Measurements from ENCODE around the gene KLHL17.

KLHL17 gene

DNA sequence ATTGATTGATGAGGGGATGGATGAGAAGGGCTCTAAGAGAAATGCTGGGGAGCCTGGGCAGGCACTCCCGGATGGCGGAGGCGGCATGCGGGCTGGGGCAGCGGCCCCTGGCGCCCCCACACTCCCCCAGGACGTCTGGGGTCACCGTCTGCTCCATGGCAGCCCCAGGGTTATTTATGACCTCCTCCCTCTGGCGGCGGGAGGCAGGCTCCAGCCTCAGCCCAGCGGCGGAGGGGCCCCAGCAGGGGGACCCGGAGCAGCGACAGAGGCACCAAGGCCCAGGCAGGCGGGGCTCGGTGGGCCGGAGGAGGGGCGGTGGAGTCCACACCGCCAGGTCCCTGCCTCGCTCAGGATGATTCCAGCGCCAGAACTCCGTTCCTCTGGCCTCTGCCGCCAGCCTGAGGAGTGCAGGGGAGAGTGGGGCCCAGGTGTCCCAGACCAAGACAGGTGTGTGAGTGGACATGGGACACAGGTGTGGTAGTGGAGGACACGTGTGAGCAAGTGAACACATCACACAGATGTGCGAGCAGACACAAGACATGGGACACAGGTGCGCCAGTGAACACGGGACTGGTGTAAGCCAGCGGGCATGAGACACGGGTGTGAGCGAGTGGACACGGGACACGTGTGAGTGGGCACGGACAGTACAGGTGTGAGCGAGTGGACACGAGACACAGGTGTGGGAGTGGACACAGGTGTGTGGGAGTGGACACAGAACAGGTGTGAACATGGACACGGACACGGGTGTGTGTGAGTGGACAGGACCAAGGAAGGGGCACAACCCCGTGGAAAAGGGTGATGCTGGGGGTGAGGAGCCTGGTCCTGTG lies 39.2 kb upstream of the KLHL17 start:
- H3K27me3 ChIP-seq (ENCODE audit: insufficient read depth, low read depth), result peaks cover 97% of the 10 kb centered on the region
- no peak overlapping the region for H3K27ac ChIP-seq
- no peaks in the 10 kb centered on the region for H4K20me1 ChIP-seq (ENCODE audit: insufficient read depth)
- no peaks in the 10 kb centered on the region for H3K79me2 ChIP-seq (ENCODE audit: insufficient read depth, low read depth)
- no peak overlapping the region for H3K9ac ChIP-seq
- peak overlapping the region; percentile 55 for H3K4me3 ChIP-seq (IDR thresholded peaks at IDR 0.05; ENCODE audit: insufficient read depth, low read depth, low read length)
- H3K4me1 ChIP-seq (ENCODE audit: low read depth, poor library complexity, severe bottlenecking), result peaks cover 31% of the 10 kb centered on the region
- peak overlapping the region; percentile 19; the same call in 1 of the 2 replicates for H2AFZ ChIP-seq (ENCODE audit: low read depth)
- peak overlapping the region; percentile 58 for H3K4me2 ChIP-seq
- TF ChIP-seq CTCF (conservative IDR thresholded peaks at IDR 0.05; ENCODE audit: low read depth, low read length), result peak; percentile 47
- no peaks in the 10 kb centered on the region for H3K36me3 ChIP-seq (ENCODE audit: insufficient read depth)

DNA sequence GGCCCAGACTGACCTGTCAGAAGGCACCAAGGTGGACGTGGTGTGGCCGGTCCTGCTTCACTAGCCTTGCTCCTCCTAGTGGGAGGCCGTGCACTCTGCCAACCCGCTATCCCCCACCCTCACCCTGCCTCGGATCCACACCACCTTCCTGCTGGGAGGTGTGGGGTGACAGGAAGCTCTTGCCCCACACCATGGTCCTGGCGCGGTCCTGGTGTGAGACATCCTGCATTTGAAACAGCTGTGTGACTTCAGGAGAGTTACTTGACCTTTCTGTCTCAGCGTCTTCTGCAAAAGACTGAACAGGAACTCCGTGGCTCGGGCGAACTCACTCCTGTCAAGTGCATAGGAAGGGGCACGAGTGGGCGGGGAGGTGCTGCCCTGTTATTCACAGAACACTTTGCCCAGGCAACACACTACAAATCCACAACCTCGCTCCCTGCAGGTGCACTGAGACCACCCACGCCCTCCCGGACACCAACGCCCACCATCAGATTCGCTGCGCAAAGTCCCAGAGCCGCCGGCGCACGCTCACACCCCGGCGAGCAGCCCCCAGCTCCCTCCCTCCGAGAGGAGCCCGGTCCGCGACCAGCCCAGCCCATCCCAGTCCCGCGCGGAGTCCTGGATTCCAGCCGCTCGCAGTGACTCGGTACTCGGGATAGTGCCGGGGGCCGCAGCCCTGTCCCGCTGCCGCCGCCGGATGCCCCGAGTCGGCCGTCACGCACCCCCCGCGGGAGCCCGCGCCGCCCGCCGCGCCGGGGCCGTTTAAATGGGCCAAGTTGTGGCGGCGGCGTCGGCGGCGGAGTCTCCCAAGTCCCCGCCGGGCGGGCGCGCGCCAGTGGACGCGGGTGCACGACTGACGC lies 37.0 kb upstream of the KLHL17 start, which contains the start of gene SAMD11:
TSS of gene SAMD11 (plus strand) at position 793 of the 860 bp plus-strand sequence. CDS start 509 bp downstream, outside the sequence.
- Histone ChIP-seq H3K36me3 (ENCODE audit: insufficient read depth) (no peaks in the 10 kb centered on the region), H3K4me2 (peak within 1 kb of the TSS; percentile 51; the same call in 1 of the 2 replicates), H4K20me1 (ENCODE audit: insufficient read depth) (no peaks in the 10 kb centered on the region), H3K27ac (no peak within 1 kb of the TSS), H3K4me1 (ENCODE audit: low read depth, poor library complexity, severe bottlenecking) (peaks cover 31% of the 10 kb centered on the region), H3K27me3 (ENCODE audit: insufficient read depth, low read depth) (peaks cover 96% of the 10 kb centered on the region), H3K4me3 (IDR thresholded peaks at IDR 0.05; ENCODE audit: insufficient read depth, low read depth, low read length) (no peak within 1 kb of the TSS), H3K9ac (no peak within 1 kb of the TSS), H3K79me2 (ENCODE audit: insufficient read depth, low read depth) (no peaks in the 10 kb centered on the region), H2AFZ (ENCODE audit: low read depth) (peak within 1 kb of the TSS; percentile 22)
- no peak for TF ChIP-seq CTCF (conservative IDR thresholded peaks at IDR 0.05; ENCODE audit: low read depth, low read length)

- no peak overlapping the region; the same call in 1 of the 2 replicates for H3K4me2 ChIP-seq
- H3K27me3 ChIP-seq (ENCODE audit: insufficient read depth, low read depth), result peaks cover 96% of the 10 kb centered on the region
- no peak overlapping the region for H3K4me3 ChIP-seq (IDR thresholded peaks at IDR 0.05; ENCODE audit: insufficient read depth, low read depth, low read length)
- no peaks in the 10 kb centered on the region for H3K36me3 ChIP-seq (ENCODE audit: insufficient read depth)
- H3K27ac ChIP-seq, result no peak overlapping the region
- H4K20me1 ChIP-seq (ENCODE audit: insufficient read depth), result no peaks in the 10 kb centered on the region
- no peak overlapping the region; the same call in 1 of the 2 replicates for H2AFZ ChIP-seq (ENCODE audit: low read depth)
- no peaks in the 10 kb centered on the region for H3K79me2 ChIP-seq (ENCODE audit: insufficient read depth, low read depth)
- no peak overlapping the region for H3K9ac ChIP-seq
- TF ChIP-seq CTCF (conservative IDR thresholded peaks at IDR 0.05; ENCODE audit: low read depth, low read length), result no peak
- peaks cover 31% of the 10 kb centered on the region for H3K4me1 ChIP-seq (ENCODE audit: low read depth, poor library complexity, severe bottlenecking)
Observed at GRCh38 chr1:923991-924655, 36.3 kb upstream of the KLHL17 start.

Data from KMS-11 (cell line).